Suppressor macrophage treated with lipopolysaccharide for 4 hours (primary cell): Measurements from ENCODE around the gene PRRT1B.

ENCODE experiments used
- DNase-seq: peaks from one replicate; pipeline ENCODE4 v3.0.0-alpha.2; 2020

PRRT1B gene

DNA sequence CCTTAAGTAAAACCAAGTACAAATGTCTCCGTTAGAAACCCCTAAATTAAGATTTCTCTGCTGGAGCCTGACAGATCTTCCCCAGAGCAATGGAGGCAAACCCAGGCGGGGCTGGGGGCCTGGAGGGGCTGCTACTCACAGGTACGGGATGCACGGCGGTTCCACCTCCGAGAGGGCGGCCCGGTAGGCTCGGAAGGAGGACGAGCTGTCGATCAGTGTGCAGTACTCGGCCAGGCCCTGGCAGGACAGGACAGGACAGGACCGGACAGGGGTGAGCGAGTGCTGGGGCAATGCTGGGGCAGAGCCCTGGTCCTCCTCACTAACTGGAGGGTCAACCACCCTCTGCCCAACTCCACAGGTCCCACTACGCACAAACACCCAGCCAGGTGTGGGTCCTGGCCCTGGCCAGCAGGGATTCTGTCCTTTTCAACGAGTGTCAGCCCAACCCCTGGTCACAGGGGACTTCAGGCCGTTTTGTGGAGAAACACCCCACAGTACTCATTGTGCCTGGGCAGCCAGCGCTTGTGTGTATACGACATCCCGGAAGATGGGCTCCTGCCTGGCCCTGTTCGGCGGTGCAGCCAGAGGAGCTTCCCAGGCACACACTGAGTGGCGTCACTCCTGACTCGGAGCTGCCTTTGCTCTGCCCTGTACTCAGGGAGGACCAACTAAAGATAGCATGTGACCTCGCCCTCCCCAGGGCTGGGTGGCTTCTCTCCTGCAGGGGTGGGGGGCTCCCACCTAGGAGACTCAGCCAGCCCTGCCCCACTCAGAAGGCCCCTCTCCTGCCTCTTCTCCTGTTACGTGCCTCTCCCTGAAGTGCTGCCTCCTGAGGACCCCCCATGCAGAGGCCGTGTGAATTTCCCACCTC lies 37.4 kb downstream of the PRRT1B start:
- no peak for DNase-seq

DNA sequence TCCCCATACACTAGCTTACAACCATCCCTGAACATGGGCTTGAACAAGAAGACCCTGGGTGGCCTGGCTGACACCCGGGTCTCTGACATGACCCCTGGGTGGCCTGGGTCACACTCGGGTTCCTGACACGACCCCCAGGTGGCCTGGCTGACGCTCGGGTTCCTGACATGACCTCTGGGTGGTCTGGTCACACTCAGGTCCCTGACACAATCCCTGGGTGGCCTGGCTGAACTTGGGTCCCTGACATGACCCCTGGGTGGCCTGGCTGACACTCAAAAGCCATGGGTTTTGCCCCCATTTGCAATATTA lies 38.0 kb downstream of the PRRT1B start:
- no peak for DNase-seq

DNA sequence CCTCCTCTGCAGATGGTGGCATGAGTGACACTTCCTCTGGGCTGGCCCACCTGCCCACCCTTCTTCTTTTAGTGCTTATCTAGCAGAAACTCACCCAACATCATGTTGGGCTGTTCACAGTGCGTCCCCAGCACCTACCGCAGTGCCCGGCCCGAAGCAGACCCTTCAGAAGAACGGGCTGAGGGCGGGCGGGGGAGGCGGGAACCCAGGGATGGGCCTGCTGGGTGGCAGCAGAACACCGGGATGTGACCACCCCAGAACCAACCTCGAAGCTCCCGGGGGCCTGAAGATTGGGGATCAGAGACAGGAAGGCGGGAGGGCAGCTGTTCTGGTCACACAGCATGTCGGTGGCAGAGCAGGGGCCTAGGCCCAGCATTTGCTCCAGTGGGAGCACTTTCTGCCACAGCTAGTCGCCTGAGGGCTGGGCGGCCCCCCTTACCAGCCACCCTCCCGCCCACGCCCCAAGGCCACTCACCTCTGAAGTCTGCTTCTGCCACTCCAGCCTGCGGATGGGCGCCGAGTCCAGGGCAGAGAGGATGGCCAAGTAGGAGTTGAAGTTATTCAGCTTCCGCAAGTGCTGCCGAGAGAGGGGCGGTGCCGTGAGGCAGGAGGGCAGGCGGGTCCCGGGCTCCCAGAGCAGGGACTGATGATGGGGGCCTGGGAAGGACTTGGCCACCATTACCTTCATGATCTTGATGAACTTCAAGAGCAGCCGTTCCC lies 38.7 kb downstream of the PRRT1B start:
- no peak for DNase-seq

DNA sequence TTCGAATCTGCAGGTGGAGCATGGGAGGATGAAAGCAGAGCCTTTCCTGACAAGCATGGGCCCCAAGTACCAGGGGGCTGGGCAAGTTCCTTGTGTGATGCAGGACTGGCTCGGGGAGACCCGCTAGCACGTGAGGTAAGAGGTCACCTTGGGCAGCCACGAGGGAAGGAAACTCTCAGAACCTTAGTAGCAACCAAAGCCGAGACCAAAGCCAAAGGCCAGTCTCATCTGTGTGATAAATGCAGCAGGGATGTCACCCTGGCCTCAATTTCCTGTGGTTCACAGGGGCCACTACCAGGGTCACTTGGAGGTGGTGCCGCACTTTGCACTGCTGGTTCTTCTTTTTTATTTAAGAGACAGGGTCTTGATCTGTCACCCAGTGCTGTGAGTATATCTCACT lies 39.5 kb downstream of the PRRT1B start:
- DNase-seq: no peak

DNA sequence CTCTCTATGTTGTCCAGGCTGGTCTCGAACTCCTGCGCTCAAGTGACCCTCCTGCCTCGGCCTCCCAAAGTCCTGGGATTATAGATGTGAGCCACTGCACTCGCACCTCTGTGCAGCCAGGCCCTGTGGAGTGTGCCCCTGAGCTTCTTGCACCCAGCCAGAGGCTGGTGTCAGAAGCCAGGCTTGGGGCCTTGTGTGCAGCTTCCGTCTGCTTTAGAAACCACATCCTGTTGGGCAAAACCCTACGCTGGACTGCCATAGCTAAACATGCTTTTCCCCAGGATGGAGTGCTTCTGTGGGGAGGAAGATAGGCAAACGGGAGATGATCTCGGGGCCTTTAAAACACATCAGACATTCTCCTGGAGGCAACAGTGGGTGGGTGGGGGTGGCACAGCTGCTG lies 40.1 kb downstream of the PRRT1B start:
- DNase-seq: peak; percentile 61

DNA sequence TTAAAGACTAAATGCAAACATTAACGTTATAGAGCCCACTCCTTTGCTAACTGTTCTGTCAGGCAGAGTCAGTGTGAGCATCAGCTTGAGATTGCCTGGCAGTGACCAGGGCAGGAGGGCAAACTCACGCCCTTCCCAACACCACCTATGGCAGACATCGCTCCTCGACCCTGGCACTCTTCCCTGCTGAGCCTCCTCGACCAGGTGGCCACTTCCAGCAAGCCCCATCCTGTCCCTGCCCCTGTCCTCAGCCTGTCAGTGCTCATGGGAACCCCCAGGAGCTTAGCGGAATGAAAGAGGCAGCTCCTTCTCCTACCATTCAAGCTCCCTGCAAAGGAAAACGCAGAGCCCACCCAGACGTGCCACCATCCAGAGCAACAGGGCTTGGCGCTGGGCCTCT lies 42.0 kb downstream of the PRRT1B start:
- no peak for DNase-seq

DNA sequence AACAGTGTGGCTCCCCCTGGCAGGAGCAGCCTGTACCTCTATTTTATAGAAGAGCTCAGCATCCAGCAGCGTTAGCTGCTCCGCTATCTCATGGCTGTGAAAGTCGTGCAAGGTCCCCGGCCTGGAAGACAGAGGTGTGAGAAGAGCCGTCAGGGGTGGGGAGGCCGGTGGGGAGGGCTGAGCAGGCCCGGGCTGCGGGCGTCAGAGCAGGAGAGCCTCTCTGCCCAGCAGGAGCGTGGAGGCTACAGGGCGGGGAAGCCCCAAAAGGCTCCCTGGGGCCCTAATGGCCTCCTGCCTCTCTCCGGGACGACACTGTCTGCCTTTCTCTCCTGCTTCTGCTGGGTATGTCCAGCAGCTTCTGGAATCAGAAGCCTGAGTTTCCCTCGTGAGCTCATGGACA lies 42.6 kb downstream of the PRRT1B start:
- DNase-seq: no peak

DNA sequence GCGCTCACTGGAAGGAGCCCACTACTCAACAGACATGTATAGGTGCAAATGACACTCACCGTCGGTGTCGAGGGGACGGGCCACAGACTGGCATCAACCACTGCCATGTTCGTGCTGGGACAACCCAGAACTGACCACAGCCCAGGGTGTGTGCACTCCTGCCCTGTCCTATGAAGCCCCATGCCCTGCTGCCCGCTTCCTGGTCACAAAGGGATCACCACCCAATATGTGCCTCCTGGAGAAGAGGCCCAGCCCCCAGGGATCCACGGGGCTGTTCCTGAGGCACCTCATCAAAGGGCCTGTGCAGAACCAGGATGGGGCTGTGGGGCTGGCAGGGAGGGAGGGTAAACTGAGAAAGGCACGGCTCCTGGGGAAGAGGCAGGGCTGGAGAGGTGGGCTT lies 43.1 kb downstream of the PRRT1B start:
- no peak for DNase-seq

DNA sequence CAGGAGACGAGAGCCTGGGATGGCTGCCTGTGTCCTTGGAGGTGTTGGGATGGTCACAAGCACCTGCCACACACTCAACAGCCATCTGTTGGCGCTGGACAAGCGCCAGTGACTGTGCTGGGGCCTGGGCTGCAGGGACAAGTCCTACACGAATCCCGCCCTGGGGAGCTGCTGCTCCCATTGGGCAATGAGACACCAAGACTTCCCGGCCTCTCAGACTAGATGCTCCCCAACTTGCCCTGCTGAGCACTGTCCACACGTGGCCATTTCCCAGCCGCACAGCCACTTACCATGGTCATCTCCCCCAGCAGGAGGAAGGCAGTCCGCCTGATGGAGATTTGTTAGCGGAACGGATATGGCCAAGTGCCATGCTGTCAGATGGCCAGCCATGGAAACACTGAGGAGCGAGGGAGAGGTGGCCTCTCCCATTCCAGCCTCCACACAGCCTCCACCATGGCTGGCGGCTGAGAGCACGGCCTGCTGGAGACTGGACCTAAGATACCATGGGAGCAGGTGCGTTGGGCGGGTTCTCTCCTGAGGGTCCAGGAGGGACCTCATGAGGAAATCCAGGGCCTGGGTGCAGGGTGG lies 43.9 kb downstream of the PRRT1B start:
- DNase-seq: no peak

DNA sequence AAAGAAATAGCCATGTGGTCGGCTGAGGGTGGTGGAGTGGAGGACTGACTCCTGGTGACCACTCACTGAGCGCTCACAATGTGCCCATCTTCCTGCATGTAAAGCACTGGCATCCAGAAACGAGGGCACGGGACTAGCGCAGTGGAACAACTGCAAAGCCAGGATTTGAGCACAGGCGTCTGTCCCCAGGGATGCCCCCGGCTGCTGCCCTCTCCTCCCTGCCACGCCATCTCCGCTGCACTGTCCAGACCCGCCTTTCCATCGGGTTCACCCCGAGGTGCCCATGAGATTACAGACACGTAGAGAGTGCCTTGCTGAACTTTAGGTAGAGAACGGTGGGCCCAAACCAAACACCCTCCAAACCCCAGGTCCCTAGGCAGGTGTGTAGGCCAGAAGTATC lies 44.7 kb downstream of the PRRT1B start:
- DNase-seq: no peak

DNA sequence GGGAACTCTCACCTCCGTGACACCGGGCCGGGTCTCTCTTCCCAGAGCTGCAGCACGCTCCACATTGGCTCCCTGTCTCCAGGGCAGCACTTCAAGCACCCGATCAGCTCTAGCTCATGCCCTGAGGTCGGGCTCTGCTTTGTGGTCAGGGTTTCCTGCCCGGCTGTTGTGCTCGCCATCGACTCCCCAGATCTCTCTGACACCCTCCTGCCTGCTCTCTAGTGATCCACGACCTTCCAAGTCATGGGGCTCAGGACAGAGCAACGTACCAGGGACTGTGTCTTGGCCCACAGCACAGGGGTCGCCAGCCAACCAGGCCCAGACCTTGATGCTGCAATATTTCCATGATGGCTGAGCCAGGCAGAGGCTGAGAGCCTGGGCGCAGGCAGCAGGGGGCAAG lies 45.1 kb downstream of the PRRT1B start:
- no peak for DNase-seq

DNA sequence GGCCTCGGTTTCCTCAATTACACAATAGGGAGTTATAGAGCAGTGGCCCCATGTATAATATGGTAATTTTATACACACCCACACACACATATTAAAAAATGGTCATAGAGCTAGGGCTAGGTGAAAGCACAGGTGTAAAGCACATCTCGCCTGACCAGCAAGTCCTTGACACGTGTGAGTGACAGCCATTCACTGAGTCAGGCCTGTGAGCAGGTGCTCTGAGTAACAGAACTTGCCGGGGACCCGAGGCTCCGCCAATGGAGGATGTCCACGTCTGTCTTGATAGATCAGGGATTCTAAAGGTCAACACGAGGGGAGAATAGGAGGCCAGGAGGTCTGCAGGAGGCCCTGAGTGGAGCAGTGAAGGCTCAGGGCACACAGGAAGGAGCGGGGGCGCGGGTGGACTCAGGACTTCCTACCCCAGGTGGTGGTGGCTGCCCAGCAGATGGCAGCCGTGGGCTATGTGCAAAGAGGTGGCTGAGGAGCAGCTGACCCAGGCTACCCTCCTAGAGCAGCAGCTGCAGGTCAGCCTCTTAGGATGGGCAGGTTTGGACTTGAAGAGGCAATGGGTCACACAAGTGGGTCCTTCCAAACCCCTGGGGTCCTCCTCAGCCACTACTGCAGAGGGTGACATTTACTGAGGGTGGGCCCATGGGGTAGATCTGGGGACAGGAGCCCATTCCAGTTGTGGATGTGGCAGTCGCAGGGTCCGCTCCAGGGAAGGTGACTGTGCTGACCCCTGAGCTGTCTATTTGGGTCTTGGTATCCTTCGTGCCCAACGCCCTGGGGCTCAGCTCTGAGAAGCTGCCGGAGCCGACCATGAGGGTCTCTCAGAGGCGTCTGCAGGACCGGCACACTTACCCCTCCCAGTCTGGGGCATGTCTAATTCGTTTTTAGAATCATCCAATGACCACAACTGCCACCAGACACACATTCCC lies 45.9 kb downstream of the PRRT1B start:
- DNase-seq: peak; percentile 83

DNA sequence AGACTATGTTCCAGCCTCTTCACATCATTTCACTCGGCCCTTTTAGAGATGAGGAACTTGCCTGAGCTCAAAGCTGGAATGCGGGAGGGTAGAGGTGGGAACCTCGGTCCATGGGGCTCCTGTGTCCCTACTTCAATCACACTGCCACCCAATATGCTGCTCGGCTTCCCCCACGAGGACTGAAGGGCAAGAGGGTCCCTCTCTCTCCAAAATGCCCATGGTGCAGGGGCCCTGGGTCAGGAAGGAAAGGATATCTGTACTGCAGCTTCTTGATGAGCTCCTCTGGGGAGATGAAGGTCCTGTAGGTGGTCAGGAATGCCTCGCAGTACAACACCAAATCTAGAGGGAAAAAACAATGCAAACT lies 46.5 kb downstream of the PRRT1B start:
- DNase-seq: no peak

DNA sequence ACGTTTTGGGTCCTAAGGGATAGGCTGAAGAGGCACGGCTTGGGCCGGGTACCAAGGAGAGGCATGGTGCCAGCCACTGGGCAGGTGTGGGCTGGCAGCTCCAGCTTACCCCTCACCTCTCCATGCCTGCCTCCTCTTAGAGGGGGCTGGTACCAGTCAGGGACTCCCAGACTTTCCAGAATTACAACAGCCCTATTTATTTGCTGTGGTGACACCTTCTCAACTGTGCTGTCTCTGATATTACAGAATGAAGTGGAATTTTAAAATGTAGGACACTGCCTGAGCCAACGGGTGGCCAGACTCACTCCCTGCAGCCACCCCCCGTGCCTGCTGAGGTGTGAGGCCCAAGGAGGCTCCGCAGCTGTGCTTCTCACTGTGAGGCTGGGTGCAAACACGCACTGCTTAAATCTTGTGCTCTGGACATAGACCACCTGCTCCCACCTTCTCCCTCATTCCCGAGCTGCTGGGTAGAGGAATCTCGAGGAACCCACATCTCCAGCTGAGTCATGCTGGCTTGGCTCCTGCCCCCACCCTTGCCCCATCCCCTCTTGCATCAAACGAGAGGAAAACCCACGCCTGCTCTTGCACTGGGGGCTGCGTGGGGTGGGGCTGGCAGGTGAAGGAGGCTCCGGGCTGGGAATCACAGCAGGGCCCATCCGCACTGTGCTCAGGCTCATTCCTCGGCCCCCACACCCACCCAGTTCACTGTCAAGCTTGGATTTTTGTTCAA lies 47.9 kb downstream of the PRRT1B start:
- no peak for DNase-seq

DNA sequence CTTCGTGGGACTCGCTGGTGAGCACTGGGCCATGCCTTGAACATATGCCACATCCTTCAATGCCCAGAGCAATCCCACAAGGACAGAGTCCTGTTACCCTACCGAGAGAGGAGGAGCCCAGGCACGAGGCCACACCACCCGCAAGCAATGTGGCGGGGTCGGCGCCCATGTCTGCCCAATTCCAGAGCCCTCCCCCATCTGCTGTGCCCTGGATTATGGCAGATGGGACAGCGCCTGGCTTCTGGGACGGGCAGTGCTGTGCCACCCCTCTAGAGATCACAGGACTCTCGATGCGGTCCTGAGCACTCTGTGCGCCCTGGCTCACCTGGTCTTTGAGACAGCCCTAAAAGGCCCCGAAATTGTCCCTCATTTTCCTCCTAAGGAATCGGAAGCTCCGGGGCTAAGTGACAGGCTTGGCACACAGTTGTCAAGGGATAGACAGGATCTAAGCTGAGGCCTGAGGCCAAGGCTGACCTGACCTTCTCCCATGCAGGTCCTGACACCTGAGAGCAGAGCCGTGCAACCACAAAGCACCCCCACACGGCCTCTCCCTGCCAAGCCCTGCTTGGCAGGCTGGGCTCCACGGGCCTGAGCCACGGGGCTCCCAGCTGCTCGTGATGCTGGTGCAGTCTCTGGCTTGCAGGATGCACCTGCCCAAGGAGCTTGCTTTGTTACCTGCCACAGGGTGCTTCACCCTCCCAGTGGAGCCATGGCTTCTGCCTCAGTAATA lies 48.8 kb downstream of the PRRT1B start:
- no peak for DNase-seq

DNA sequence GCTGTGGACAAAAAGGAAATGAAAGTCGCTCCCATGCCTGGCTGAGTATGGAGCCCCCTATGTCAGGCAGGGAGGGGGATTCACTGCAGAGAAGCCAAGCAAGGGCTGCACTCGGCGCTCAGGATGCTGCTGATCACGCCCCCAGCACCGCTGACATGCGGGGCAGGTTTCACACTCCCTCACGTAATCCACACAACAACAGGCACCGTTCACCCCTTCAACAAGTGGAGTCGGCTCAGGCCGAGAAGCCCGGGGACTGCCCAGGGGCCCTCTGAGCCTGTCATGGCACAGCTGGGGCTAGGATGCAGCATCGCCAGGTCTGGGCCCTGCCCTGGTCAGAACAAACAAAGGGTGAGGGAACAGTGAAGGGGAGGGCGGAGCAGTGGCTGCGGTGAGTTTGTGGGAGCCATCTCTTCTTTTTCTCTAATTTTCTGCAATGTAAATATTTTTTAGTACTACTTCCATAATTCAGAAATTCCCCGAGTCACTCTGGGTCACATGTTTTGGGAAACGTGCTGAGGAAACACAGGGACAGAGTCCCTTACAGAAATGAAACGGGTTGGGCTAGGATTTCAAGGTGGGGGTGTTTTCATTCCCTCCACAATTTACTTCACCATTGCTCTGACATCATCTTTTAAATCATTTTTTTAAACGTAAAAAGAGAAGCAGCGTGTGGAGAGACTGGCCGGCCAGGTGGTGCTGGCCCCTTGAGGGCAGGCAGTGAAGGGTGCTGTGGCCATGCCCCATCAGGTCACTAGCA lies 49.8 kb downstream of the PRRT1B start:
- DNase-seq: peak; percentile 79

DNA sequence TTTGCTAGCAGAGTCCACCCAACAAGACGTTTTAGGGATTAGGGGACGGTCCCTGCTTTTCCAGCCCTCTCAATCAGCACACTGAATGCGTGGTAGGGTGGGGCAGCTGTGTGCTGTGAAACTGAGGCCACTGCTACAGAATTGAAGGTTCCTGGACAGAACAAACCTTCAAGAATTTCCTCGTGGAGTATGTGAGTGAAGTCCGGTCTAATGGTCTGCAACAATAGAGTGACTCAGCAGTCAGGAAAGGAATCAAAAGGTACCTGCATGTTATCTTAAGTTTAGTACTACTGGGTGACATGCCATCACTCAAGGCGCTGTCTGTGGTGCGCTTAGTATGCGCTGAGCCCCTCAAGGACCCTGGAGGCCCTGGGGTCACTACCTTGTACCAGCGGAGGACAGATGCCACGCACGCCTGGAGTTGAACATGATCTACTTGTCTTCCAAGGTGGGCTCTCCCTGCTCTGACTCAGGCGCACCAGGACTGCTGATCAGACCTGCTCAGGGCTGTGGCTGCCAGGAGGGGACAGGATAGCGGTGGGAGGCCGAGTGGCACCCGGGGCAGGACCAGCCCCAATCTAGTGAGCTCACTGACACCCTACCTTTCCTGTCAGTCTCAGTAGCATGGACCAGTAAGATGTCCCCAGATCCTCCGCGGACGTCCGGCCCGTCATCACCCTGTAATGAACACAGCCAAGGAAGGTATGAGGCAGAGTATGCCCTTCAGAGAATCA lies 50.5 kb downstream of the PRRT1B start:
- no peak for DNase-seq

DNA sequence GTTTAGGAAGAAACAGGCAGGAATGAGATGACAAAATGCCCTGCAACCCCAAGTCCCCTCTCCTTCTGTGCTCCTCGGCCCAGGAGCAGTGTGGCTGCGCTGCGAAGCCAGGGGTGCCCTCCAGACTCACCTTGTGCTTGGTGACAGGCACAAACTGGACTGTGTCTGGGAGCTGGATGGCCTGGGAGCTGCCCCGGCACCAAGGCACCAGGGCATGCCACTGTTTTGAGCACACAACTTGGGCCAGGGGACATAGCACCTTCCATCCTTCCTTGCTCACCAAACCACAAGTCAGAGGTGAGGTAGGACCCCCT lies 51.1 kb downstream of the PRRT1B start:
- DNase-seq: no peak

DNA sequence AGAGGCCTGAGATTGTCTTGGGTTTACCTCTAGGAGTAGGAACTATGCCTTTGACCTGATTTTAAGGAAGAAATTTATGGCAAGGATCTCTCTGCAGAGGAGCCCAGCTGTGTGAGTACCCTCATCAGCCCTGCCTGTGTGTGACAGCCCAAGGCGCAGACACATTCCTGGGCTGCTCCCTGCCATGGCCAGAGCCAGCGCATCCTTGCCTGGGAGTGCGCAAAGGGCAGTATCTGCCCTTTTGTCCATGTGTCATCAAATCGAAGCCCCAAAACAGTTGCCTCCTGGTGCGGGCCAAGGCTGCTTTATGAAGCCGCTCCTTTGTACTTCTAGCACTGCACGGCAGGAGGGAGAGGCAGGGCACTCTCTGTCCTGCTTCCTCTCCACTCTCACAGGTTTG lies 51.9 kb downstream of the PRRT1B start:
- no peak for DNase-seq

DNA sequence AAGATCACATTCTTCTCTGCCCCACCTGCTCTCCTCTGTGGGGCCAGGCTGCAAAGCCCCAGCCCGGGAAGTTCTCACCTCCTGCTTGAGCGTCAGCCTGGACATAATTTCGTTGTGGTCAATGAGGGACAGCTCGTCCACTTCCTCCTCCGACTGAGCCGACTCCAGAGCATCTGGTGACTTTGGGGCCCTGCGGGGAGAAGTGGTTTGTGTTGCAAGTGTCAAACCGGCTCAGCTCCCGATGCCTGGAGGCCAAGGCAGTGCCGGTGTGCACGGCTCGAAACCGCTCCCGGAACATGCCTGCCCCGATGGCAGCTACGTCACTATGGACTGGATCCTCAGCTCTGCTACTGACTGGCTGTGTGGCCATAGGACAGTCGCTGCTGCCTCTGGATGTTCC lies 52.8 kb downstream of the PRRT1B start:
- peak; percentile 94 for DNase-seq
